Astrocyte (in vitro differentiated cells and primary cell): ENCODE data around the gene IPPK.

Source experiments
- EZH2 ChIP-seq: IDR thresholded peaks from 2 replicates; pipeline ENCODE4 v1.6.1; 2012; ENCODE audit warnings: mild to moderate bottlenecking, low read length, inconsistent platforms; ENCODE audit not compliant: insufficient read depth
- TF ChIP-seq, protein P1 (sequence below): IDR thresholded peaks from 2 replicates; pipeline ENCODE4 v1.5.1; 2011; ENCODE audit warnings: low read depth, mild to moderate bottlenecking, inconsistent platforms, low read length, moderate library complexity; ENCODE audit not compliant: insufficient read depth

DNA sequence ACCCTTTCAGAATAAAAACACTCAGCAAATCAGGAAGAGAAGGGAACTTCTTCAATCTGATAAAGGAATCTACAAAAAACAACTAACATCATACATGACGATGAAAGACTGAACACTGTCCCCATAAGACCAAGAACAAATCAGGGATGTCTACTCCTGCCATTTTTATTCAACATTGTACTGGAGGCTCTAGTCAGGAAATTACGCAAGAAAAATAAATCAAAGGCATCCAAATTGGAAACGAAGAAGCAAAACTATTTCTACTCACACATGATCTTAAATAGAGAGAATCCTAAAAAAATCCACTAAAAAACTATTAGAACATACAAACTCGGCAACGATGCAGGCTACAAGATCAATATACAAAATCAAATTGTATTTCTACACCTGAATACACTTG is 42.3 kb downstream of the IPPK start:
- TF ChIP-seq, protein P1, sequence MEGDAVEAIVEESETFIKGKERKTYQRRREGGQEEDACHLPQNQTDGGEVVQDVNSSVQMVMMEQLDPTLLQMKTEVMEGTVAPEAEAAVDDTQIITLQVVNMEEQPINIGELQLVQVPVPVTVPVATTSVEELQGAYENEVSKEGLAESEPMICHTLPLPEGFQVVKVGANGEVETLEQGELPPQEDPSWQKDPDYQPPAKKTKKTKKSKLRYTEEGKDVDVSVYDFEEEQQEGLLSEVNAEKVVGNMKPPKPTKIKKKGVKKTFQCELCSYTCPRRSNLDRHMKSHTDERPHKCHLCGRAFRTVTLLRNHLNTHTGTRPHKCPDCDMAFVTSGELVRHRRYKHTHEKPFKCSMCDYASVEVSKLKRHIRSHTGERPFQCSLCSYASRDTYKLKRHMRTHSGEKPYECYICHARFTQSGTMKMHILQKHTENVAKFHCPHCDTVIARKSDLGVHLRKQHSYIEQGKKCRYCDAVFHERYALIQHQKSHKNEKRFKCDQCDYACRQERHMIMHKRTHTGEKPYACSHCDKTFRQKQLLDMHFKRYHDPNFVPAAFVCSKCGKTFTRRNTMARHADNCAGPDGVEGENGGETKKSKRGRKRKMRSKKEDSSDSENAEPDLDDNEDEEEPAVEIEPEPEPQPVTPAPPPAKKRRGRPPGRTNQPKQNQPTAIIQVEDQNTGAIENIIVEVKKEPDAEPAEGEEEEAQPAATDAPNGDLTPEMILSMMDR: no peak
- no peak for TF ChIP-seq EZH2
